ENCODE data around the gene PTGDS. TPM values are rescaled to one million over a fixed set of nuclear protein-coding genes. Genes with fewer than 3 reads are reported as not detected.

PTGDS gene
- total RNA-seq, 1 experiment from 2014 or later, result 3.6 TPM

DNA sequence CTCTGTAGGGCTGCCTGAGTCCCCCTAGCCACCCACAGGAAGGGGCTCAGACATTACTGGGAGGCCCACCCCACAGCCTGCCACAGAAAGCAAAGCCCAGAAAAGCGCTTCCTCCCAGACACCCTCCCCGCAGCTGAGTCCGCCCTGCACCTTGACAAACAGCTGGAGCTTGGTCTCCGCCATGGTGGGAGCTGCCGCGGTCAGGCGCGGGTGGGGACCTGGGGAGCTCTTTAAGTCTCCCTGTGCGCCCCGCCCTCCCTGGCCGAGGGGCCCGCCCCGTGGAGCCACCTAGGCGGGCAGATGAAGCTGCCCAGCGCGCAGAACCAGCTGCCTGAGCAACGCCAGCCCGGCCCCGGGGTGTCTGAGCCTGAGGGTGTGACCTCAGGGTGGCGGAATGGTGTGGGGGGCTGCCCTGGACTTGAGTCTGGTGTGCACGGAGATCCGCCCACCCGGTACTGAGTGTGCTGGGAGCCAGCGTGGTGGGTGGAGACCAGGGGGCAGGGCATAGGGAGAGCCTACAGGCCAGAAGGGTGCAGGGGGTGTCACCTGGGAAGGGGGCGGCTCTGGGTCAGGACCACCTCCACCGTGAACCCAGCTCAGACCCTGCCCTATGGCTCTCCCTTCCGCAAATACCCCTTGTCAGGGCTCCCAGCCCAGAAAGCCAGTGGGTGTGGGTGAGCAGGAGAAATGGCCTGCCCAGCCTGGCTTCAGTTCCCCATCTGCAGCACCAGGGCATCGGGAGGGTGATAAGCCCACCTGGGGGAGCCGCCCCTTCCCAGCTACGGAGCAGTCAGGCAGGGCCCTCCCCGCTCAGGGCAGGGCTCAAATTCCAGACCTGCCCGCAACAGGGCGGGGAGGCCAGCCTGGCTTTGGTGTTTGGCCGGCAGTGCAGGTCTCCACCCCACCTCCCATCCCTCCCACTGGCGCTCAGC, 19.3 kb downstream of the PTGDS start, which contains the start of gene CLIC3:
TSS of gene CLIC3 (minus strand) at position 208 of the 932 bp plus-strand sequence. CDS start at position 183, 25 bp downstream.
- H4K8ac ChIP-seq (replicated peaks; ENCODE audit: insufficient read length, low read depth, low read length), result no peak within 1 kb of the TSS
- no peak within 1 kb of the TSS for H3K18ac ChIP-seq (ENCODE audit: insufficient read length, low read depth, low read length)
- H3K27ac Mint-ChIP-seq, result no peak within 1 kb of the TSS
- H3K23me2 ChIP-seq (ENCODE audit: insufficient read length, low read depth, low read length, poor library complexity, severe bottlenecking), result peaks cover 6% of the 10 kb centered on the region
- peak within 1 kb of the TSS; percentile 37 for H3K4me2 ChIP-seq (ENCODE audit: insufficient read depth, insufficient read length, low read length)
- H3K79me2 ChIP-seq (ENCODE audit: insufficient read depth, low read length), result no peaks in the 10 kb centered on the region
- no peaks in the 10 kb centered on the region for H3K79me1 ChIP-seq (ENCODE audit: insufficient read depth, low read depth, low read length, poor library complexity, severe bottlenecking)
- H2BK12ac ChIP-seq (ENCODE audit: insufficient read length, low read depth, low read length), result no peak within 1 kb of the TSS
- H4K91ac ChIP-seq (ENCODE audit: insufficient read length, low read depth, low read length), result no peak within 1 kb of the TSS
- H2BK120ac ChIP-seq (ENCODE audit: low read depth, low read length, poor library complexity, severe bottlenecking), result no peak within 1 kb of the TSS
- no peaks in the 10 kb centered on the region for H3K9me3 ChIP-seq (ENCODE audit: control insufficient read depth, low read depth, low read length)
- H3K23ac ChIP-seq (ENCODE audit: insufficient read length, low read depth, low read length), result no peak within 1 kb of the TSS
- no CpG with 5 or more reads among the region's 35 CpGs for WGBS (ENCODE audit: extremely low coverage, insufficient read length, low lambda C conversion rate)
- no peak within 1 kb of the TSS for H3K27ac ChIP-seq (ENCODE audit: insufficient read length, low read depth, low read length)
- H3K9ac ChIP-seq (ENCODE audit: extremely low read depth, insufficient read length, low read length), result no peak within 1 kb of the TSS
- no peak within 1 kb of the TSS for H4K5ac ChIP-seq (ENCODE audit: insufficient read length, low read depth, low read length)
- no peaks in the 10 kb centered on the region for H3K27me3 ChIP-seq (ENCODE audit: insufficient read depth, low read length)
- H3K9me3 Mint-ChIP-seq, result no peaks in the 10 kb centered on the region
- H3K27me3 Mint-ChIP-seq (ENCODE audit: low read depth), result peaks cover 6% of the 10 kb centered on the region
- no peak within 1 kb of the TSS for H3T11ph ChIP-seq (ENCODE audit: low read length)
- H2AK5ac ChIP-seq (ENCODE audit: insufficient read length, low read length), result no peak within 1 kb of the TSS
- no peak within 1 kb of the TSS for H2BK5ac ChIP-seq (ENCODE audit: insufficient read length, low read length)
- H3K4me1 ChIP-seq (ENCODE audit: insufficient read depth, low read length), result no peaks in the 10 kb centered on the region
- H2AFZ ChIP-seq (ENCODE audit: low read length), result no peak within 1 kb of the TSS
- H2BK20ac ChIP-seq (ENCODE audit: low read depth, low read length, poor library complexity, severe bottlenecking), result no peak within 1 kb of the TSS
- DNase-seq, result peak; percentile 76
- H2BK15ac ChIP-seq (ENCODE audit: low read depth, low read length), result no peak within 1 kb of the TSS
- peak within 1 kb of the TSS; percentile 40 to 46; a peak in 3 of 5 replicates for H3K4me3 Mint-ChIP-seq
- peaks cover 0 to 8% (median 2%) of the 10 kb centered on the region in 3 experiments; a peak in 4 of 7 replicates for H3K36me3 Mint-ChIP-seq (ENCODE audit: insufficient read depth in 1 of 3, low read depth in 3 of 3)
- peaks cover 9 to 12% of the 10 kb centered on the region in 2 experiments for H3K4me1 Mint-ChIP-seq
- H3K56ac ChIP-seq (ENCODE audit: insufficient read length, low read depth, low read length), result no peak within 1 kb of the TSS
- TF ChIP-seq, protein P1, sequence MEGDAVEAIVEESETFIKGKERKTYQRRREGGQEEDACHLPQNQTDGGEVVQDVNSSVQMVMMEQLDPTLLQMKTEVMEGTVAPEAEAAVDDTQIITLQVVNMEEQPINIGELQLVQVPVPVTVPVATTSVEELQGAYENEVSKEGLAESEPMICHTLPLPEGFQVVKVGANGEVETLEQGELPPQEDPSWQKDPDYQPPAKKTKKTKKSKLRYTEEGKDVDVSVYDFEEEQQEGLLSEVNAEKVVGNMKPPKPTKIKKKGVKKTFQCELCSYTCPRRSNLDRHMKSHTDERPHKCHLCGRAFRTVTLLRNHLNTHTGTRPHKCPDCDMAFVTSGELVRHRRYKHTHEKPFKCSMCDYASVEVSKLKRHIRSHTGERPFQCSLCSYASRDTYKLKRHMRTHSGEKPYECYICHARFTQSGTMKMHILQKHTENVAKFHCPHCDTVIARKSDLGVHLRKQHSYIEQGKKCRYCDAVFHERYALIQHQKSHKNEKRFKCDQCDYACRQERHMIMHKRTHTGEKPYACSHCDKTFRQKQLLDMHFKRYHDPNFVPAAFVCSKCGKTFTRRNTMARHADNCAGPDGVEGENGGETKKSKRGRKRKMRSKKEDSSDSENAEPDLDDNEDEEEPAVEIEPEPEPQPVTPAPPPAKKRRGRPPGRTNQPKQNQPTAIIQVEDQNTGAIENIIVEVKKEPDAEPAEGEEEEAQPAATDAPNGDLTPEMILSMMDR (conservative IDR thresholded peaks at IDR 0.05), result no peak
- no peak within 1 kb of the TSS for H3K14ac ChIP-seq (ENCODE audit: insufficient read depth, low read length)
- no peaks in the 10 kb centered on the region for H4K20me1 ChIP-seq (ENCODE audit: control insufficient read depth, insufficient read depth, insufficient read length)
- H3K4ac ChIP-seq (ENCODE audit: low read depth, low read length), result no peak within 1 kb of the TSS
